ENCODE measurements around the gene AUTS2. TPM values are rescaled to one million over a fixed set of nuclear protein-coding genes. Genes with fewer than 3 reads are reported as not detected.

Gene AUTS2
- total RNA-seq, 1 donor from 2014 or later = 9.9 TPM

DNA sequence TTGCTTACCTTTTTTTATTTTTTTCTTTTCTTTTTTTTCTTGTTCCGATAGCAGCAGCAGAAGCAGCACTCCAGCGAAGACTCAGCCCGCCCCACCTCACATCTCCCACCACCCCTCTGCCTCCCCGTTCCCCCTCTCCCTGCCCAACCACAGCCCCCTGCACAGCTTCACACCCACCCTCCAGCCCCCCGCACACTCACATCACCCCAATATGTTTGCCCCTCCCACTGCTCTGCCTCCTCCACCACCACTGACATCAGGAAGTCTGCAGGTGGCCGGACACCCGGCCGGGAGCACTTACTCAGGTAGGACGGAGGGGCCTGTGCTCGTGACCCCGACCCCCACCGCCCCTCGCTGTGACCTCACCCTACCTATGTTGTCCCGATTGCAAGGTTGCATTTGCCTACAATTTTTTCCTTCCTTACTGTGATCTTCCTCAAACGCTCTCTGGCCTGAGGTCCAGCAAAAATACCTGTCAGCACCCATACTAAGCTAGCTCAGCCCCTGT lies 1166.5 kb downstream of the AUTS2 start:
- DNase-seq (ENCODE audit: low read depth) = no peak
- no peaks in the 10 kb centered on the region for H3K36me3 ChIP-seq (ENCODE audit: control insufficient read depth, insufficient read depth, low read length)
- TF ChIP-seq, protein P1, sequence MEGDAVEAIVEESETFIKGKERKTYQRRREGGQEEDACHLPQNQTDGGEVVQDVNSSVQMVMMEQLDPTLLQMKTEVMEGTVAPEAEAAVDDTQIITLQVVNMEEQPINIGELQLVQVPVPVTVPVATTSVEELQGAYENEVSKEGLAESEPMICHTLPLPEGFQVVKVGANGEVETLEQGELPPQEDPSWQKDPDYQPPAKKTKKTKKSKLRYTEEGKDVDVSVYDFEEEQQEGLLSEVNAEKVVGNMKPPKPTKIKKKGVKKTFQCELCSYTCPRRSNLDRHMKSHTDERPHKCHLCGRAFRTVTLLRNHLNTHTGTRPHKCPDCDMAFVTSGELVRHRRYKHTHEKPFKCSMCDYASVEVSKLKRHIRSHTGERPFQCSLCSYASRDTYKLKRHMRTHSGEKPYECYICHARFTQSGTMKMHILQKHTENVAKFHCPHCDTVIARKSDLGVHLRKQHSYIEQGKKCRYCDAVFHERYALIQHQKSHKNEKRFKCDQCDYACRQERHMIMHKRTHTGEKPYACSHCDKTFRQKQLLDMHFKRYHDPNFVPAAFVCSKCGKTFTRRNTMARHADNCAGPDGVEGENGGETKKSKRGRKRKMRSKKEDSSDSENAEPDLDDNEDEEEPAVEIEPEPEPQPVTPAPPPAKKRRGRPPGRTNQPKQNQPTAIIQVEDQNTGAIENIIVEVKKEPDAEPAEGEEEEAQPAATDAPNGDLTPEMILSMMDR (IDR thresholded peaks at IDR 0.05; ENCODE audit: insufficient read depth, low read length, poor library complexity, severe bottlenecking) = no peak
- H3K4me3 ChIP-seq (ENCODE audit: low read depth, low read length) = no peak overlapping the region
- no peaks in the 10 kb centered on the region for H3K27me3 ChIP-seq (ENCODE audit: control insufficient read depth, insufficient read depth, low read length)

DNA sequence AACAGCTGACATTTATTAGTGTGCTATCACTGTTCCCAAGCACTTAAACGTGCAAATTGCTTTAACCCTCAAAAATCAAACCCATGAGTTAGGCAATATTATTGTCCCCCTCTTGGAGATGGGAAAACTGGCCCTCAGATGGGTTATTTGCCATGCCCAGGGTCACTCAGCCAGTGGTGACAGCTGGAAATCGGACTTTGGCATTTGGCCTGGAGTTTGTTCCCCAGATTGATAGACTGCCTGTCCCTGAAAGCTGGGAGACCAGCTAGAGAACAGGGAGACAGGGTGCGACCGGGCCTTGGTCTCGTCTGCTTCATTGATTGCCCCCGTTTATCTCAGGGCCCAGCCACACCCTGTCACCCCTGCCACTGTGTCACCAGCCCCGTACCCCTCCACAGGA lies 1167.4 kb downstream of the AUTS2 start:
- TF ChIP-seq, protein P1 (IDR thresholded peaks at IDR 0.05; ENCODE audit: insufficient read depth, low read length, poor library complexity, severe bottlenecking) = no peak
- no peaks in the 10 kb centered on the region for H3K36me3 ChIP-seq (ENCODE audit: control insufficient read depth, insufficient read depth, low read length)

DNA sequence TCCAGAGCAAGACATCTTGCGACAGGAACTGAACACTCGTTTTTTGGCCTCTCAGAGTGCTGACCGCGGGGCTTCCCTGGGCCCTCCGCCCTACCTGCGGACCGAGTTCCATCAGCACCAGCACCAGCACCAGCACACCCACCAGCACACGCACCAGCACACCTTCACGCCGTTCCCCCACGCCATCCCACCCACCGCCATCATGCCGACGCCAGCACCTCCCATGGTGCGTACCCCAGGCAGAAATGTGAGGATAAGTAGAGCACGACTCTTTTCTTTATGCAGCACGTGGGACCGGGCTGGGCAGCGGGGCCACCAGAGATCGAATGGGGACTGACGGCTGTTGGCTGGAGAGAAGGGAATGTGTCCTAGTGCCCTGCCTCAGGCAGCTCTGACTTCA lies 1167.8 kb downstream of the AUTS2 start:
- H3K4me3 ChIP-seq (ENCODE audit: low read depth, low read length) = no peak overlapping the region
- no peaks in the 10 kb centered on the region for H3K27me3 ChIP-seq (ENCODE audit: control insufficient read depth, insufficient read depth, low read length)
- TF ChIP-seq, protein P1 (IDR thresholded peaks at IDR 0.05; ENCODE audit: insufficient read depth, low read length, poor library complexity, severe bottlenecking) = no peak
- H3K36me3 ChIP-seq (ENCODE audit: control insufficient read depth, insufficient read depth, low read length) = no peaks in the 10 kb centered on the region
- DNase-seq (ENCODE audit: low read depth) = no peak

More for the DNA sequence above, 1167.4 kb downstream of the AUTS2 start:
- Histone ChIP-seq H3K4me3 (ENCODE audit: low read depth, low read length) (no peak overlapping the region), H3K27me3 (ENCODE audit: control insufficient read depth, insufficient read depth, low read length) (no peaks in the 10 kb centered on the region)
- no peak for DNase-seq (ENCODE audit: low read depth)

DNA sequence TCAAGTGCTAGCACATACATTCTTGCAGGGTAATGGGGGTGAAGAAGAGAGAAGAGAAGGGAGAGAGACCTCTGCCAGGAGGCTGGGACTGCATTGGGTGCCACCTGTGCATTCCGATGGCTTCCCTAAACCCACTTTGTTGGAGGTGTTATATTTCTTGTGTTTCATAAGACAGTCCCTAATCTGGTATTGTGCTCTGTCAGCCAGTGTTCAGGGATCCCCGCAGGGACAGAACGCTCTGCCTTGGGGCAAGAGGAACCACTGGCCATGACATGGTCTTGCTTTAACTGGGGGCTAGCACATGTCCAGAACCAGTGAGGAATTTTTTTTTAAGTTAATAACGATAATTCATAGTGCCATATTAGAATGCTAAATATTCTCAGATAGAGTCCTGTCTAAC lies 1168.4 kb downstream of the AUTS2 start:
- no peaks in the 10 kb centered on the region for H3K36me3 ChIP-seq (ENCODE audit: control insufficient read depth, insufficient read depth, low read length)
- H3K27me3 ChIP-seq (ENCODE audit: control insufficient read depth, insufficient read depth, low read length) = no peaks in the 10 kb centered on the region
- TF ChIP-seq, protein P1 (IDR thresholded peaks at IDR 0.05; ENCODE audit: insufficient read depth, low read length, poor library complexity, severe bottlenecking) = no peak
- no peak overlapping the region for H3K4me3 ChIP-seq (ENCODE audit: low read depth, low read length)
- DNase-seq (ENCODE audit: low read depth) = no peak

DNA sequence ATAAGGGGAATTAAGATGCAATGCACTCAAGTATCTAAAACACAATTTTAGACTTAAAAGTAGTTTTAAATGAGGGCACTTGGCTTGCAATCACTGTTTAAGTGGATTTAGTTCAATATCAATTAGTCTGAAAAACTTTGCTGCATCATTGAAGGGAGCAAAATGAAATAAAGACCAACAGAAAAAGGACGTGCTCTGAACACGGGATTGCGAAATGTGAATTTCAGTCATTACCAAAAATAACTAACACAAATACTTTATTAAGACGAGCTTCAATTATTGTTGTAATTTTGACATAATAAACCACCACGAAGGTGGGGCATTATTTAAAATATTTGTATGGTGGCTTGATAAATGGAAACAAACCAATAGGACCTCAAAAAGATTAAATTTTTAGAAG lies 1171.9 kb downstream of the AUTS2 start:
- no peaks in the 10 kb centered on the region for H3K27me3 ChIP-seq (ENCODE audit: control insufficient read depth, insufficient read depth, low read length)
- TF ChIP-seq, protein P1 (IDR thresholded peaks at IDR 0.05; ENCODE audit: insufficient read depth, low read length, poor library complexity, severe bottlenecking) = no peak
- H3K4me3 ChIP-seq (ENCODE audit: low read depth, low read length) = no peak overlapping the region
- no peaks in the 10 kb centered on the region for H3K36me3 ChIP-seq (ENCODE audit: control insufficient read depth, insufficient read depth, low read length)
- no peak for DNase-seq (ENCODE audit: low read depth)

DNA sequence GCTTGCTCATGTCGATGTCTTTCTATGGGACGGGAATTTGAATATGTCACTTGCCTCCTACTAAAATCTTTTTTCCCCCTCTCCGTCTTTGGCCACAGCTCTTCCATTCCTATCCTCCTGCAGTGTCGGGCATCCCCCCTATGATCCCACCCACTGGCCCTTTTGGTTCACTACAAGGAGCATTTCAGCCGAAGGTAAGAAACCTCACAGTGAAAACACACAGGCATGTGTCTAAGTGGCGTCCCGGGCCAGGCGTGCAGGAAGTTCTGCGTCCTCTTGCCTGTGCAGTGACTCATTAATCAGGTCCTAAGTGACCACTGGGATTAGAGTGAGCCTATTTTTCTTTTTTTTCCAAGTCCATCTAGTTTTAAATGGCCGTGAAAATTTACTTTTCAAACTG lies 1173.2 kb downstream of the AUTS2 start:
- no peaks in the 10 kb centered on the region for H3K36me3 ChIP-seq (ENCODE audit: control insufficient read depth, insufficient read depth, low read length)
- no peak overlapping the region for H3K4me3 ChIP-seq (ENCODE audit: low read depth, low read length)
- no peak for DNase-seq (ENCODE audit: low read depth)
- TF ChIP-seq, protein P1 (IDR thresholded peaks at IDR 0.05; ENCODE audit: insufficient read depth, low read length, poor library complexity, severe bottlenecking) = no peak
- H3K27me3 ChIP-seq (ENCODE audit: control insufficient read depth, insufficient read depth, low read length) = no peaks in the 10 kb centered on the region

All from kidney epithelial cell (primary cell).